ENCODE data around the gene OBI1.

DNA sequence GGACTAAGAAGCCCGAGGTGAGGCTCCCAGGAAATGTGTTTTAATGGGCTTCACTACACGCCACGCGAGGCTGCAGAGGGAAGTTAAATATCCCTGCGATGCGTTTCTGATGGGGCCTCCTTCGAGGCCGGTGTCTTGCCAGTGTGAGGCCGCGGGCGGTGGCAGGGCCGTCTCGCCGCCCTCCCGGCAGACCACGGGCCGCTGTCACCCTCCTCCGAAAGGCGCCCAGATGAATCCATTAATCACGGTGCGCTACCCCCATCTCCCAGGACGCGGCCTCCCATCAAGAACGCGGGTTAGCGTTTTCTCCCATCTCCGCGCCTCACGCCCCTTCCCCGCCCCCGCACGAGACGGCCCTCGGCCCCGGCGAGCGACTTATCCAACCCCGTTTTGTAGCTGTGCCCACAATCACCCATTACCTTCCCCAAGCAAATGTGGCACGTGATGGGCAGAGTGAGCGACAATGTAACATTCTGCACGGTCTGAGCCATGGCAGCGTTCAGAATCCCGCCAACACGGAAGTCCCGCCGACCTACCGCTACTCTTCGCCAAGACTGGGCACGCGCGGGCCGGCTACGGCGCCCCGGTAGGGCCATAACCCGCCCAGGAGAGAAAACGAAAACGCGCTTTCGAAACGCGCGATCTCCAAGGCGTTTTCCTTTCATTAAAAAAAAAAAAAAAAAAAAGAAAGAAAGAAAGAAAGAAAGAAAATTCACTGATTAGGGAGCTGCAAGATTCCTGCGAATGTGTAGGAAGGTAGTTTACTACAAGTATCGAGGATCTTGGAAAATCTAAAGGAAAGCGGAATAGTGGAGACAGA, at the start of gene OBI1:
- TF ChIP-seq, protein P1, sequence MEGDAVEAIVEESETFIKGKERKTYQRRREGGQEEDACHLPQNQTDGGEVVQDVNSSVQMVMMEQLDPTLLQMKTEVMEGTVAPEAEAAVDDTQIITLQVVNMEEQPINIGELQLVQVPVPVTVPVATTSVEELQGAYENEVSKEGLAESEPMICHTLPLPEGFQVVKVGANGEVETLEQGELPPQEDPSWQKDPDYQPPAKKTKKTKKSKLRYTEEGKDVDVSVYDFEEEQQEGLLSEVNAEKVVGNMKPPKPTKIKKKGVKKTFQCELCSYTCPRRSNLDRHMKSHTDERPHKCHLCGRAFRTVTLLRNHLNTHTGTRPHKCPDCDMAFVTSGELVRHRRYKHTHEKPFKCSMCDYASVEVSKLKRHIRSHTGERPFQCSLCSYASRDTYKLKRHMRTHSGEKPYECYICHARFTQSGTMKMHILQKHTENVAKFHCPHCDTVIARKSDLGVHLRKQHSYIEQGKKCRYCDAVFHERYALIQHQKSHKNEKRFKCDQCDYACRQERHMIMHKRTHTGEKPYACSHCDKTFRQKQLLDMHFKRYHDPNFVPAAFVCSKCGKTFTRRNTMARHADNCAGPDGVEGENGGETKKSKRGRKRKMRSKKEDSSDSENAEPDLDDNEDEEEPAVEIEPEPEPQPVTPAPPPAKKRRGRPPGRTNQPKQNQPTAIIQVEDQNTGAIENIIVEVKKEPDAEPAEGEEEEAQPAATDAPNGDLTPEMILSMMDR (IDR thresholded peaks at IDR 0.05) = no peak
- TF ChIP-seq POLR2A (IDR thresholded peaks at IDR 0.05) = no peak
